K562 (cell line): ENCODE data around the gene RHOB. TPM values are rescaled to one million over a fixed set of nuclear protein-coding genes. Genes with fewer than 3 reads are reported as not detected.

Experiments
- ARID3A ChIP-seq: IDR thresholded peaks from 2 replicates; pipeline ENCODE4 v1.6.1; 2012; ENCODE audit warnings: low read depth, low read length, improper control_type of control experiment, borderline replicate concordance
- ATF7 ChIP-seq: fragments of 450-650 bp; IDR thresholded peaks from 2 replicates; pipeline ENCODE4 v1.7.1; 2014; ENCODE audit warnings: mild to moderate bottlenecking, moderate library complexity
- BCLAF1 ChIP-seq, 2 experiments: fragments of 450-650 bp in 1 of 2; IDR thresholded peaks; 2 replicates each; pipeline ENCODE4 v1.6.1; 2011 to 2017; ENCODE audit warnings: low read depth in 2 of 2, antibody characterized with exemption in 1 of 2, borderline replicate concordance in 1 of 2, low read length in 1 of 2, mild to moderate bottlenecking in 1 of 2, mixed read lengths in 1 of 2; ENCODE audit not compliant: control insufficient read depth in 1 of 2
- BRD9 ChIP-seq: fragments of 450-650 bp; IDR thresholded peaks from 2 replicates; pipeline ENCODE4 v1.6.1; 2018; ENCODE audit warnings: low read depth; ENCODE audit not compliant: partially characterized antibody
- CEBPG ChIP-seq, 3 experiments: fragments of 200-800 bp in 1 of 3; sonication (Bioruptor generic) in 1 of 3; sonication (generic) in 1 of 3; formaldehyde crosslinking in 1 of 3; IDR thresholded peaks in 2 of 3; conservative IDR thresholded peaks in 1 of 3; 2 replicates each; pipeline versions ENCODE4 v1.6.1 to v1.8.0; 2016 to 2022; ENCODE audit warnings: missing compliant biosample characterization in 2 of 3, missing genetic modification characterization in 2 of 3, mild to moderate bottlenecking in 1 of 3, missing genetic modification reagents in 1 of 3
- ELK3 ChIP-seq: fragments of 450-650 bp; formaldehyde crosslinking; IDR thresholded peaks from 2 replicates; pipeline ENCODE4 v1.4.0; 2020; ENCODE audit warnings: mild to moderate bottlenecking
- GTF2A2 ChIP-seq: IDR thresholded peaks from 2 replicates; pipeline ENCODE4 v1.6.1; 2016; ENCODE audit warnings: mild to moderate bottlenecking, missing genetic modification characterization, missing compliant biosample characterization
- JUND ChIP-seq, 2 experiments: IDR thresholded peaks; 2 replicates in 1 of 2; 3 replicates in 1 of 2; pipeline ENCODE4 v1.6.1; 2011; ENCODE audit warnings: borderline replicate concordance in 2 of 2, low read depth in 2 of 2, low read length in 2 of 2, improper control_type of control experiment in 1 of 2, missing biosample characterization in 1 of 2, missing genetic modification characterization in 1 of 2, missing genetic modification reagents in 1 of 2
- KDM5B ChIP-seq: fragments of 200-600 bp; sonication (generic); IDR thresholded peaks from 2 replicates; pipeline ENCODE4 v1.6.1; 2012; ENCODE audit warnings: low read depth, mild to moderate bottlenecking, moderate library complexity, low read length, control low read depth, inconsistent platforms; ENCODE audit not compliant: insufficient replicate concordance
- MEIS2 ChIP-seq: fragments of 450-650 bp; IDR thresholded peaks from 2 replicates; pipeline ENCODE4 v1.6.1; 2014; ENCODE audit warnings: mild to moderate bottlenecking; ENCODE audit not compliant: partially characterized antibody
- MLLT1 ChIP-seq, 2 experiments: fragments of 450-650 bp; IDR thresholded peaks; 2 replicates each; pipeline ENCODE4 v1.6.1; 2016
- NELFE ChIP-seq: IDR thresholded peaks from 2 replicates; pipeline ENCODE4 v1.6.1; 2011; ENCODE audit warnings: mild to moderate bottlenecking; ENCODE audit not compliant: insufficient read depth, insufficient read length
- NFYB ChIP-seq: IDR thresholded peaks from 2 replicates; pipeline ENCODE4 v1.6.1; 2011; ENCODE audit warnings: mild to moderate bottlenecking, moderate library complexity; ENCODE audit not compliant: insufficient read length; ENCODE audit errors: extremely low read depth
- PPARD ChIP-seq: fragments of 250-450 bp; sonication (Bioruptor Pico); IDR thresholded peaks from 2 replicates; pipeline ENCODE4 v1.8.0; 2022; ENCODE audit warnings: inconsistent platforms, mild to moderate bottlenecking, moderate library complexity
- RBM25 ChIP-seq: fragments of 200-400 bp; formaldehyde crosslinking; IDR thresholded peaks from 2 replicates; pipeline ENCODE4 v1.6.1; 2018; ENCODE audit warnings: low read length, low read depth, moderate library complexity; ENCODE audit not compliant: severe bottlenecking
- ZNF699 ChIP-seq: fragments of 250-450 bp; sonication (Bioruptor Pico); IDR thresholded peaks from 2 replicates; pipeline ENCODE4 v1.8.0; 2021; ENCODE audit warnings: mild to moderate bottlenecking, moderate library complexity; ENCODE audit not compliant: insufficient replicate concordance
- ZNF766 ChIP-seq: fragments of 200-800 bp; sonication (Bioruptor generic); conservative IDR thresholded peaks from 2 replicates; pipeline ENCODE4 v1.6.1; 2016; ENCODE audit warnings: missing genetic modification characterization, missing compliant biosample characterization
- polyA plus RNA-seq, 8 experiments: library from polyadenylated mRNA; depleted of rRNA in 4 of 8; stranded (reverse) in 5 of 8; unstranded in 3 of 8; fragments of >200 nt; fragmentation: Nextera tagmentation in 2 of 8; fragmentation: Illumina TruSeq in 1 of 8; extraction: Ambion mirVana in 2 of 8; extraction: Trizol in 1 of 8; gene quantifications; 2 replicates each; pipeline versions ENCODE4 v1.2.1 to v1.2.3, GENCODE V29; 2011 to 2014; ENCODE audit warnings: inconsistent platforms in 1 of 8, missing spikeins in 1 of 8
- total RNA-seq, 7 experiments: library from RNA; depleted of rRNA in 6 of 7; stranded (reverse); fragments of >200 nt in 6 of 7; fragmentation: Illumina TruSeq in 2 of 7; extraction: Trizol in 2 of 7; gene quantifications; 2 replicates each; pipeline versions ENCODE4 v1.2.1 to v1.2.3, GENCODE V29; 2011 to 2021; ENCODE audit warnings: low replicate concordance in 1 of 7

RHOB gene
- total and polyA plus RNA-seq, 9 of the 15 experiments (the other 6 are each of a cell fraction or from before 2014, with no cell fraction given) = 0.07 to 4.8 (median 1.1) TPM

- peak; percentile 63 for TF ChIP-seq NFYB
- TF ChIP-seq BCLAF1 (IDR thresholded peaks at IDR 0.05; ENCODE audit: borderline replicate concordance in 1 of 2, control insufficient read depth in 1 of 2, low read depth in 2 of 2, low read length in 1 of 2) = no peak
- TF ChIP-seq PPARD (CRISPR knock-in tag) = no peak
- peak; percentile 59; the same call in 1 of the 2 replicates for TF ChIP-seq GTF2A2
- TF ChIP-seq ZNF766 (CRISPR knock-in tag) = no peak
- no peak for TF ChIP-seq ZNF699 (CRISPR knock-in tag)
- TF ChIP-seq JUND (IDR thresholded peaks at IDR 0.05; ENCODE audit: borderline replicate concordance, low read depth, low read length) = peak; percentile 66
- TF ChIP-seq JUND (tag; IDR thresholded peaks at IDR 0.05; ENCODE audit: borderline replicate concordance, low read depth, low read length) = no peak
- TF ChIP-seq RBM25 = peak; percentile 20
- TF ChIP-seq ATF7 = peak; percentile 92
- TF ChIP-seq ELK3 (CRISPR knock-in tag) = no peak
- TF ChIP-seq CEBPG (CRISPR knock-in tag; IDR thresholded peaks at IDR 0.05) = no peak
- TF ChIP-seq CEBPG (tag; conservative IDR thresholded peaks at IDR 0.05 in 1 of 2, IDR thresholded peaks at IDR 0.05 in 1 of 2) = no peak
- peak; percentile 92 for TF ChIP-seq KDM5B
- TF ChIP-seq MEIS2 = peak; percentile 65
- TF ChIP-seq MLLT1 (IDR thresholded peaks at IDR 0.05) = no peak
- TF ChIP-seq ARID3A = no peak
- TF ChIP-seq NELFE = peak; percentile 24
- no peak for TF ChIP-seq BRD9
These were observed at the start of gene RHOB (continued) for GRCh38 chr2:20446917-20447436.
